Liver (tissue), 9 donors: ENCODE data around the gene METTL23. TPM values are rescaled to one million over a fixed set of nuclear protein-coding genes. Genes with fewer than 3 reads are reported as not detected.
"Not testable (repeated sequence)": the region's sequence is repeated elsewhere in the genome, so short reads cannot be mapped to it uniquely, and the experiment has no call there.

Experiments used
- DNase-seq: peaks from one replicate; pipeline ENCODE4 v3.0.0-alpha.2; 2017; ENCODE audit warnings: low spot score
- H3K27ac ChIP-seq, 2 donors: one replicate each; pipeline ENCODE4 v1.7.0; 2013; ENCODE audit warnings: inconsistent platforms in 2 of 2, low read length in 2 of 2, control low read depth in 1 of 2, low read depth in 1 of 2, mild to moderate bottlenecking in 1 of 2
- H3K27me3 ChIP-seq, 4 donors: one replicate each; pipeline versions ENCODE4 v1.6.1 to v1.7.0; 2013; ENCODE audit warnings: low read length in 3 of 4, inconsistent platforms in 1 of 4, mild to moderate bottlenecking in 1 of 4, moderate library complexity in 1 of 4; ENCODE audit not compliant: control insufficient read depth in 4 of 4, insufficient read depth in 4 of 4
- H3K36me3 ChIP-seq, 4 donors: one replicate each; pipeline versions ENCODE4 v1.6.1 to v1.7.0; 2013; ENCODE audit warnings: low read length in 3 of 4, mild to moderate bottlenecking in 3 of 4, low read depth in 1 of 4, moderate library complexity in 1 of 4; ENCODE audit not compliant: control insufficient read depth in 4 of 4, insufficient read depth in 3 of 4
- H3K4me1 ChIP-seq, 4 donors: one replicate each; pipeline versions ENCODE4 v1.6.1 to v1.7.0; 2013; ENCODE audit warnings: low read length in 3 of 4, mild to moderate bottlenecking in 3 of 4, moderate library complexity in 1 of 4; ENCODE audit not compliant: control insufficient read depth in 4 of 4, insufficient read depth in 4 of 4
- H3K4me3 ChIP-seq, 3 donors: one replicate each; pipeline versions ENCODE4 v1.6.1 to v1.7.0; 2013; ENCODE audit warnings: low read length in 3 of 3, control low read depth in 1 of 3, low read depth in 1 of 3, mild to moderate bottlenecking in 1 of 3
- H3K9ac ChIP-seq, 2 donors: one replicate each; pipeline ENCODE4 v1.7.0; 2013; ENCODE audit warnings: low read length in 2 of 2, mild to moderate bottlenecking in 2 of 2, moderate library complexity in 2 of 2, control low read depth in 1 of 2, low read depth in 1 of 2
- H3K9me3 ChIP-seq, 4 donors: one replicate each; pipeline versions ENCODE4 v1.6.1 to v1.7.0; 2013; ENCODE audit warnings: low read length in 3 of 4; ENCODE audit not compliant: control insufficient read depth in 4 of 4
- ATF3 ChIP-seq: IDR thresholded peaks from 2 replicates; pipeline ENCODE4 v1.6.1; 2016; ENCODE audit warnings: antibody characterized with exemption
- EGR1 ChIP-seq, 2 donors: IDR thresholded peaks; 2 replicates each; pipeline ENCODE4 v1.6.1; 2016 to 2018; ENCODE audit warnings: antibody characterized with exemption in 2 of 2, low read depth in 2 of 2
- FOXA1 ChIP-seq: IDR thresholded peaks from 2 replicates; pipeline ENCODE4 v1.6.1; 2016; ENCODE audit warnings: antibody characterized with exemption
- FOXA2 ChIP-seq: IDR thresholded peaks from 2 replicates; pipeline ENCODE4 v1.6.1; 2016; ENCODE audit warnings: antibody characterized with exemption
- GABPA ChIP-seq, 2 donors: IDR thresholded peaks in 1 of 2; conservative IDR thresholded peaks in 1 of 2; 2 replicates each; pipeline ENCODE4 v1.6.1; 2016; ENCODE audit warnings: antibody characterized with exemption in 2 of 2, mild to moderate bottlenecking in 1 of 2, moderate library complexity in 1 of 2
- HNF4A ChIP-seq, 2 donors: conservative IDR thresholded peaks; 2 replicates each; pipeline ENCODE4 v1.6.1; 2016; ENCODE audit warnings: antibody characterized with exemption in 2 of 2, mild to moderate bottlenecking in 2 of 2
- HNF4G ChIP-seq: IDR thresholded peaks from 2 replicates; pipeline ENCODE4 v1.6.1; 2016; ENCODE audit warnings: antibody characterized with exemption
- JUND ChIP-seq, 2 donors: IDR thresholded peaks; 2 replicates each; pipeline ENCODE4 v1.6.1; 2016; ENCODE audit warnings: antibody characterized with exemption in 2 of 2
- MAX ChIP-seq: IDR thresholded peaks from 2 replicates; pipeline ENCODE4 v1.6.1; 2016; ENCODE audit warnings: antibody characterized with exemption
- NR2F2 ChIP-seq: IDR thresholded peaks from 2 replicates; pipeline ENCODE4 v1.6.1; 2016; ENCODE audit warnings: antibody characterized with exemption
- RAD21 ChIP-seq, 2 donors: IDR thresholded peaks; 2 replicates each; pipeline ENCODE4 v1.6.1; 2016; ENCODE audit warnings: antibody characterized with exemption in 2 of 2, mild to moderate bottlenecking in 2 of 2
- RXRA ChIP-seq, 2 donors: IDR thresholded peaks; 2 replicates each; pipeline ENCODE4 v1.6.1; 2017 to 2018; ENCODE audit warnings: antibody characterized with exemption in 2 of 2, mild to moderate bottlenecking in 1 of 2
- SP1 ChIP-seq: IDR thresholded peaks from 2 replicates; pipeline ENCODE4 v1.6.1; 2018; ENCODE audit warnings: antibody characterized with exemption, mild to moderate bottlenecking
- TAF1 ChIP-seq: conservative IDR thresholded peaks from 2 replicates; pipeline ENCODE4 v1.6.1; 2016; ENCODE audit warnings: antibody characterized with exemption, mild to moderate bottlenecking
- YY1 ChIP-seq: IDR thresholded peaks from 2 replicates; pipeline ENCODE4 v1.6.1; 2016; ENCODE audit warnings: antibody characterized with exemption, mild to moderate bottlenecking
- WGBS: extraction: QIAGEN DNeasy Blood & Tissue Kit; methylation state at CpG from one replicate; pipeline ENCODE4 v1.1.7; 2013; 5-methylcytosine and 5-hydroxymethylcytosine counted together
- polyA plus RNA-seq, 2 donors: library from polyadenylated mRNA; stranded (reverse) in 1 of 2; unstranded in 1 of 2; fragments of 200-250 nt in 1 of 2; fragments of >200 nt in 1 of 2; fragmentation: Nextera tagmentation in 1 of 2; extraction: Ambion mirVana in 1 of 2; gene quantifications; one replicate each; pipeline versions ENCODE4 v1.2.1 to v1.2.3, GENCODE V29; 2013 to 2015
- total RNA-seq, 2 donors: library from RNA; depleted of rRNA; stranded (reverse); fragments of >200 nt; gene quantifications; one replicate each; pipeline ENCODE4 v1.2.3, GENCODE V29; 2014
- TF ChIP-seq, protein P1 (sequence below): IDR thresholded peaks from 2 replicates; pipeline ENCODE4 v1.6.1; 2016; ENCODE audit warnings: antibody characterized with exemption, mild to moderate bottlenecking
- TF ChIP-seq, protein P2 (sequence below): IDR thresholded peaks from 2 replicates; pipeline ENCODE4 v1.6.1; 2016; ENCODE audit warnings: antibody characterized with exemption
- TF ChIP-seq, protein P3 (sequence below): fragments of 150-350 bp; IDR thresholded peaks from 2 replicates; pipeline ENCODE4 v1.5.1; 2017; ENCODE audit warnings: improper control_type of control experiment, low read depth, low read length; ENCODE audit not compliant: missing input control
- donor health status: healthy.
- donor health status: healthy.
- donor health status: healthy.
- donor health status: healthy.
- donor health status: healthy.

Gene METTL23
- total and polyA plus RNA-seq, 4 donors: 15.6 to 37.2 (median 22.1) TPM

- Histone ChIP-seq H3K9ac (peak within 1 kb of the TSS; percentile 83 to 99), H3K9me3 (no peaks in the 10 kb centered on the region), H3K27me3 (no peaks in the 10 kb centered on the region), H3K4me3 (peak within 1 kb of the TSS; percentile 96 to 100 (median 99)), H3K4me1 (peaks cover 1 to 46% (median 41%) of the 10 kb centered on the region in 4 donors), H3K27ac (peak within 1 kb of the TSS; percentile 93 to 99), H3K36me3 (peaks cover 7 to 26% (median 18%) of the 10 kb centered on the region in 4 donors)
- TF ChIP-seq EGR1 (IDR thresholded peaks at IDR 0.05; ENCODE audit: low read depth in 2 of 2) (peak in 1 of 2 donors; percentile 7), RXRA (IDR thresholded peaks at IDR 0.05) (peak in 1 of 2 donors; percentile 28), ATF3 (no peak), FOXA2 (no peak), GABPA (IDR thresholded peaks at IDR 0.05 in 1 of 2, conservative IDR thresholded peaks at IDR 0.05 in 1 of 2) (peak in 1 of 2 donors; percentile 51), SP1 (peak; percentile 39), NR2F2 (peak; percentile 5), MAX (no peak)
- under 1% methylated on average over 57 of the region's 57 CpGs for WGBS
- DNase-seq: peak; percentile 91
Observed at GRCh38 chr17:76737676-76738467, 11.2 kb downstream of the METTL23 start, which contains the start of gene MFSD11. Gene MFSD11 (plus strand): TSS chr17:76738119. CDS start chr17:76738353, 234 bp downstream.

- Histone ChIP-seq H3K9ac (peak overlapping the region; percentile 40 to 83), H3K27me3 (no peaks in the 10 kb centered on the region), H3K27ac (peak overlapping the region; percentile 93 to 99), H3K4me3 (peak overlapping the region; percentile 68 to 82 (median 77)), H3K4me1 (peaks cover 0 to 40% (median 36%) of the 10 kb centered on the region in 4 donors), H3K36me3 (peaks cover 6 to 20% (median 12%) of the 10 kb centered on the region in 4 donors), H3K9me3 (no peaks in the 10 kb centered on the region)
- TF ChIP-seq, protein P1, sequence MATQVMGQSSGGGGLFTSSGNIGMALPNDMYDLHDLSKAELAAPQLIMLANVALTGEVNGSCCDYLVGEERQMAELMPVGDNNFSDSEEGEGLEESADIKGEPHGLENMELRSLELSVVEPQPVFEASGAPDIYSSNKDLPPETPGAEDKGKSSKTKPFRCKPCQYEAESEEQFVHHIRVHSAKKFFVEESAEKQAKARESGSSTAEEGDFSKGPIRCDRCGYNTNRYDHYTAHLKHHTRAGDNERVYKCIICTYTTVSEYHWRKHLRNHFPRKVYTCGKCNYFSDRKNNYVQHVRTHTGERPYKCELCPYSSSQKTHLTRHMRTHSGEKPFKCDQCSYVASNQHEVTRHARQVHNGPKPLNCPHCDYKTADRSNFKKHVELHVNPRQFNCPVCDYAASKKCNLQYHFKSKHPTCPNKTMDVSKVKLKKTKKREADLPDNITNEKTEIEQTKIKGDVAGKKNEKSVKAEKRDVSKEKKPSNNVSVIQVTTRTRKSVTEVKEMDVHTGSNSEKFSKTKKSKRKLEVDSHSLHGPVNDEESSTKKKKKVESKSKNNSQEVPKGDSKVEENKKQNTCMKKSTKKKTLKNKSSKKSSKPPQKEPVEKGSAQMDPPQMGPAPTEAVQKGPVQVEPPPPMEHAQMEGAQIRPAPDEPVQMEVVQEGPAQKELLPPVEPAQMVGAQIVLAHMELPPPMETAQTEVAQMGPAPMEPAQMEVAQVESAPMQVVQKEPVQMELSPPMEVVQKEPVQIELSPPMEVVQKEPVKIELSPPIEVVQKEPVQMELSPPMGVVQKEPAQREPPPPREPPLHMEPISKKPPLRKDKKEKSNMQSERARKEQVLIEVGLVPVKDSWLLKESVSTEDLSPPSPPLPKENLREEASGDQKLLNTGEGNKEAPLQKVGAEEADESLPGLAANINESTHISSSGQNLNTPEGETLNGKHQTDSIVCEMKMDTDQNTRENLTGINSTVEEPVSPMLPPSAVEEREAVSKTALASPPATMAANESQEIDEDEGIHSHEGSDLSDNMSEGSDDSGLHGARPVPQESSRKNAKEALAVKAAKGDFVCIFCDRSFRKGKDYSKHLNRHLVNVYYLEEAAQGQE: no peak
- TF ChIP-seq RAD21 (IDR thresholded peaks at IDR 0.05) (no peak), HNF4G (no peak), JUND (IDR thresholded peaks at IDR 0.05) (no peak), FOXA1 (no peak), RXRA (IDR thresholded peaks at IDR 0.05) (no peak), HNF4A (conservative IDR thresholded peaks at IDR 0.05) (no peak), YY1 (no peak), TAF1 (no peak), GABPA (IDR thresholded peaks at IDR 0.05 in 1 of 2, conservative IDR thresholded peaks at IDR 0.05 in 1 of 2) (no peak), MAX (no peak), SP1 (no peak), NR2F2 (no peak), ATF3 (no peak)
- TF ChIP-seq, protein P2, sequence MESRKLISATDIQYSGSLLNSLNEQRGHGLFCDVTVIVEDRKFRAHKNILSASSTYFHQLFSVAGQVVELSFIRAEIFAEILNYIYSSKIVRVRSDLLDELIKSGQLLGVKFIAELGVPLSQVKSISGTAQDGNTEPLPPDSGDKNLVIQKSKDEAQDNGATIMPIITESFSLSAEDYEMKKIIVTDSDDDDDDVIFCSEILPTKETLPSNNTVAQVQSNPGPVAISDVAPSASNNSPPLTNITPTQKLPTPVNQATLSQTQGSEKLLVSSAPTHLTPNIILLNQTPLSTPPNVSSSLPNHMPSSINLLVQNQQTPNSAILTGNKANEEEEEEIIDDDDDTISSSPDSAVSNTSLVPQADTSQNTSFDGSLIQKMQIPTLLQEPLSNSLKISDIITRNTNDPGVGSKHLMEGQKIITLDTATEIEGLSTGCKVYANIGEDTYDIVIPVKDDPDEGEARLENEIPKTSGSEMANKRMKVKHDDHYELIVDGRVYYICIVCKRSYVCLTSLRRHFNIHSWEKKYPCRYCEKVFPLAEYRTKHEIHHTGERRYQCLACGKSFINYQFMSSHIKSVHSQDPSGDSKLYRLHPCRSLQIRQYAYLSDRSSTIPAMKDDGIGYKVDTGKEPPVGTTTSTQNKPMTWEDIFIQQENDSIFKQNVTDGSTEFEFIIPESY: no peak
- TF ChIP-seq, protein P3, sequence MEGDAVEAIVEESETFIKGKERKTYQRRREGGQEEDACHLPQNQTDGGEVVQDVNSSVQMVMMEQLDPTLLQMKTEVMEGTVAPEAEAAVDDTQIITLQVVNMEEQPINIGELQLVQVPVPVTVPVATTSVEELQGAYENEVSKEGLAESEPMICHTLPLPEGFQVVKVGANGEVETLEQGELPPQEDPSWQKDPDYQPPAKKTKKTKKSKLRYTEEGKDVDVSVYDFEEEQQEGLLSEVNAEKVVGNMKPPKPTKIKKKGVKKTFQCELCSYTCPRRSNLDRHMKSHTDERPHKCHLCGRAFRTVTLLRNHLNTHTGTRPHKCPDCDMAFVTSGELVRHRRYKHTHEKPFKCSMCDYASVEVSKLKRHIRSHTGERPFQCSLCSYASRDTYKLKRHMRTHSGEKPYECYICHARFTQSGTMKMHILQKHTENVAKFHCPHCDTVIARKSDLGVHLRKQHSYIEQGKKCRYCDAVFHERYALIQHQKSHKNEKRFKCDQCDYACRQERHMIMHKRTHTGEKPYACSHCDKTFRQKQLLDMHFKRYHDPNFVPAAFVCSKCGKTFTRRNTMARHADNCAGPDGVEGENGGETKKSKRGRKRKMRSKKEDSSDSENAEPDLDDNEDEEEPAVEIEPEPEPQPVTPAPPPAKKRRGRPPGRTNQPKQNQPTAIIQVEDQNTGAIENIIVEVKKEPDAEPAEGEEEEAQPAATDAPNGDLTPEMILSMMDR: no peak
- no peak for DNase-seq
- 3% methylated on average over 7 of the region's 7 CpGs for WGBS
Observed at GRCh38 chr17:76738468-76738850, 11.8 kb downstream of the METTL23 start.

GRCh38 chr17:76739568-76740115, 13.0 kb downstream of the METTL23 start:
- H3K9ac ChIP-seq, H3K27me3 ChIP-seq, H3K4me3 ChIP-seq, H3K27ac ChIP-seq, H3K9me3 ChIP-seq, DNase-seq: not testable (repeated sequence)
- Histone ChIP-seq H3K36me3 (peaks cover 2 to 13% (median 10%) of the 10 kb centered on the region in 4 donors), H3K4me1 (peaks cover 0 to 28% (median 25%) of the 10 kb centered on the region in 4 donors)
- 97% methylated on average over 17 of the region's 17 CpGs for WGBS
